Activated CD4-positive, alpha-beta T cell treated with anti-CD3 and anti-CD28 coated beads for 4 hours (primary cell): ENCODE measurements around the gene CTSW.

Experiments used
- DNase-seq, 2 donors: peaks; one replicate each; pipeline ENCODE4 v3.0.0-alpha.2; 2020

Gene CTSW

GRCh38 chr11:65906602-65907001 lies 27.0 kb downstream of the CTSW start:
- DNase-seq = no peak

GRCh38 chr11:65907878-65908277 lies 28.2 kb downstream of the CTSW start:
- DNase-seq = no peak

GRCh38 chr11:65911682-65912568 lies 32.3 kb downstream of the CTSW start:
- DNase-seq = no peak

- no peak for DNase-seq
These were observed 33.2 kb downstream of the CTSW start for GRCh38 chr11:65912845-65913244.

GRCh38 chr11:65915101-65915820 lies 35.6 kb downstream of the CTSW start:
- DNase-seq = no peak

- no peak for DNase-seq
These were observed 36.2 kb downstream of the CTSW start for GRCh38 chr11:65915821-65916251.

GRCh38 chr11:65916391-65916790 lies 36.8 kb downstream of the CTSW start:
- no peak for DNase-seq

- DNase-seq = no peak
These were observed 37.4 kb downstream of the CTSW start for GRCh38 chr11:65917077-65917433.

- no peak for DNase-seq
These were observed 38.0 kb downstream of the CTSW start for GRCh38 chr11:65917434-65918210.

GRCh38 chr11:65918211-65919140 lies 38.8 kb downstream of the CTSW start, which contains the start of gene C11orf68:
Gene C11orf68 (minus strand): TSS chr11:65919062. CDS start chr11:65919031, 31 bp downstream.
- DNase-seq = no peak

GRCh38 chr11:65919141-65919572 lies 39.5 kb downstream of the CTSW start, which contains the start of gene DRAP1:
Gene DRAP1 (plus strand): TSS chr11:65919426. CDS start chr11:65919502, 76 bp downstream.
- DNase-seq = peak; percentile 99 to 100

- DNase-seq = peak; percentile 62 to 71
These were observed 40.1 kb downstream of the CTSW start for GRCh38 chr11:65919573-65920371.

- no peak for DNase-seq
These were observed 40.8 kb downstream of the CTSW start for GRCh38 chr11:65920372-65920802.

- DNase-seq = no peak
These were observed 41.5 kb downstream of the CTSW start for GRCh38 chr11:65921033-65921555.

- DNase-seq = no peak
These were observed 42.2 kb downstream of the CTSW start for GRCh38 chr11:65921876-65922275.

GRCh38 chr11:65922565-65922964 lies 42.9 kb downstream of the CTSW start:
- DNase-seq = no peak

- no peak for DNase-seq
These were observed 45.8 kb downstream of the CTSW start for GRCh38 chr11:65925397-65925796.

- peak; percentile 74 to 75 for DNase-seq
These were observed 48.3 kb downstream of the CTSW start for GRCh38 chr11:65927904-65928397.

- DNase-seq = no peak
These were observed 49.0 kb downstream of the CTSW start for GRCh38 chr11:65928667-65929066.

GRCh38 chr11:65931773-65932557 lies 52.3 kb downstream of the CTSW start:
- no peak for DNase-seq
